Keratinocyte (primary cell): ENCODE results near the gene LINC00237. TPM values are rescaled to one million over a fixed set of nuclear protein-coding genes. Genes with fewer than 3 reads are reported as not detected.

Experiments used
- DNase-seq: peaks from one replicate; pipeline ENCODE4 v3.0.0-alpha.2; 2011; ENCODE audit warnings: low read depth, missing footprints, low spot score
- FAIRE-seq: peaks from 2 replicates; lab custom pipeline; 2011; peaks lifted over from hg19 to GRCh38; lab: Jason Lieb, UNC
- H2AFZ ChIP-seq: 2 replicates; pipeline ENCODE4 v1.6.0; 2012; ENCODE audit warnings: low read length, control low read depth, inconsistent platforms; ENCODE audit not compliant: control insufficient read depth
- H3K27ac ChIP-seq: 2 replicates; pipeline ENCODE4 v1.5.1; 2011; ENCODE audit warnings: low read length; ENCODE audit not compliant: control insufficient read depth, insufficient read depth
- H3K27me3 ChIP-seq: 3 replicates; pipeline ENCODE4 v1.6.0; 2011; ENCODE audit warnings: low read length; ENCODE audit not compliant: control insufficient read depth, insufficient read depth; ENCODE audit errors: extremely low read depth
- H3K36me3 ChIP-seq, 2 experiments: 2 replicates in 1 of 2; 3 replicates in 1 of 2; pipeline ENCODE4 v1.5.1; 2011; ENCODE audit warnings: low read length in 2 of 2, mild to moderate bottlenecking in 1 of 2; ENCODE audit not compliant: control insufficient read depth in 2 of 2, insufficient read depth in 2 of 2; ENCODE audit errors: extremely low read depth in 1 of 2
- H3K4me1 ChIP-seq: 3 replicates; pipeline ENCODE4 v1.5.1; 2011; ENCODE audit warnings: low read length; ENCODE audit not compliant: control insufficient read depth, insufficient read depth; ENCODE audit errors: extremely low read depth
- H3K4me2 ChIP-seq: 3 replicates; pipeline ENCODE4 v1.6.0; 2011; ENCODE audit warnings: low read depth, low read length; ENCODE audit not compliant: control insufficient read depth, insufficient read depth; ENCODE audit errors: extremely low read depth
- H3K4me3 ChIP-seq, 3 experiments: fragments of 200-600 bp in 1 of 3; sonication (generic) in 1 of 3; 2 replicates in 2 of 3; 3 replicates in 1 of 3; pipeline ENCODE4 v1.5.1; 2011 to 2016; ENCODE audit warnings: low read length in 3 of 3, mild to moderate bottlenecking in 3 of 3, control low read depth in 2 of 3, inconsistent platforms in 1 of 3, low read depth in 1 of 3, mixed read lengths in 1 of 3, mixed run types in 1 of 3, moderate library complexity in 1 of 3; ENCODE audit not compliant: control insufficient read depth in 2 of 3, insufficient read depth in 2 of 3; ENCODE audit errors: extremely low read depth in 1 of 3
- H3K79me2 ChIP-seq: 2 replicates; pipeline ENCODE4 v1.6.0; 2012; ENCODE audit warnings: low read length; ENCODE audit not compliant: control insufficient read depth, insufficient read depth
- H3K9ac ChIP-seq: 3 replicates; pipeline ENCODE4 v1.6.0; 2011; ENCODE audit warnings: low read length; ENCODE audit not compliant: control insufficient read depth, insufficient read depth; ENCODE audit errors: extremely low read depth
- H3K9me1 ChIP-seq: 3 replicates; pipeline ENCODE4 v1.6.0; 2011; ENCODE audit warnings: low read length; ENCODE audit not compliant: control insufficient read depth, insufficient read depth; ENCODE audit errors: extremely low read depth
- H3K9me3 ChIP-seq: 2 replicates; pipeline ENCODE4 v1.5.1; 2012; ENCODE audit warnings: low read depth, low read length; ENCODE audit not compliant: control insufficient read depth
- H4K20me1 ChIP-seq: 3 replicates; pipeline ENCODE4 v1.6.0; 2011; ENCODE audit warnings: low read length; ENCODE audit not compliant: control insufficient read depth, insufficient read depth; ENCODE audit errors: extremely low read depth
- EZH2 ChIP-seq: IDR thresholded peaks from one replicate; pipeline ENCODE4 v1.6.1; 2012; ENCODE audit warnings: inconsistent platforms, mild to moderate bottlenecking, low read length, moderate library complexity
- dilution Hi-C: fragments of 300-500 bp; cut with MboI; formaldehyde crosslinking; loops from one replicate; pipeline ENCODE4 v1.7.0; 2020; ENCODE audit warnings: low sequenced_read_pairs; ENCODE audit not compliant: extremely low pct_ligation_motif_present
- polyA plus RNA-seq, 5 experiments: library from polyadenylated mRNA; depleted of rRNA in 3 of 5; stranded (reverse) in 3 of 5; stranded (forward) in 1 of 5; unstranded in 1 of 5; fragments of >200 nt; gene quantifications; 1 replicate in 1 of 5; 2 replicates in 3 of 5; 3 replicates in 1 of 5; pipeline versions ENCODE4 v1.2.1 to v1.2.3, GENCODE V29; 2011 to 2012; ENCODE audit warnings: missing spikeins in 2 of 5, low read depth in 1 of 5, low replicate concordance in 1 of 5
- TF ChIP-seq, protein P1 (sequence below), 3 experiments: IDR thresholded peaks in 1 of 3; conservative IDR thresholded peaks in 1 of 3; optimal IDR thresholded peaks in 1 of 3; 2 replicates in 2 of 3; 3 replicates in 1 of 3; pipeline versions ENCODE3 to v1.5.1; 2011; ENCODE audit warnings: low read length in 3 of 3, mild to moderate bottlenecking in 3 of 3, moderate library complexity in 2 of 3, control low read depth in 1 of 3, inconsistent platforms in 1 of 3; ENCODE audit not compliant: insufficient read depth in 2 of 3; ENCODE audit errors: extremely low read depth in 1 of 3

The LINC00237 gene
- polyA plus RNA-seq, 1 donor (not counting 4 experiments of a cell fraction or from before 2014, with no cell fraction given), result not detected

DNA sequence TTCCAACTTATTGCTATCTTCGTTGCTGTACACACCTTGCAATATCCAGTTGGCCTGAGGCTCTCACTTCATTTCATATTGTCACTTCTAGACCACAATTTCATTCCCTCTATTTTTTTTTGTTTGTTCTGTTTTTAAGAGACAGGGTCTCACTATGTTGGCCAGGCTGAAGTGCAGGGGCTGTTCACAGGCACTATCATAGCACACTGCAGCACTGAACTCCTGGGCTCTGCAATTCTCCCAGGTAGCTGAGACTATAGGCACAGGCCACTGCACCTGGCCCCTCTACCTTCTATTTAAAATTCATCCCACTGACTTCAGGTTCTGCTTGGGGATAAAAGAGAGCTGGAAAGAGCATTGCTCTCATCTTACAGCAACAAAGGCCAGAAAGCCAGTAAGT is 4.7 kb upstream of the LINC00237 start:
- dilution Hi-C loops, result no loop called here
- no peaks in the 10 kb centered on the region for H3K36me3 ChIP-seq
- H3K4me2 ChIP-seq, result no peak overlapping the region
- no peak overlapping the region for H3K27ac ChIP-seq
- DNase-seq (no peak), FAIRE-seq (no peak)
- no peaks in the 10 kb centered on the region for H3K79me2 ChIP-seq
- TF ChIP-seq, protein P1, sequence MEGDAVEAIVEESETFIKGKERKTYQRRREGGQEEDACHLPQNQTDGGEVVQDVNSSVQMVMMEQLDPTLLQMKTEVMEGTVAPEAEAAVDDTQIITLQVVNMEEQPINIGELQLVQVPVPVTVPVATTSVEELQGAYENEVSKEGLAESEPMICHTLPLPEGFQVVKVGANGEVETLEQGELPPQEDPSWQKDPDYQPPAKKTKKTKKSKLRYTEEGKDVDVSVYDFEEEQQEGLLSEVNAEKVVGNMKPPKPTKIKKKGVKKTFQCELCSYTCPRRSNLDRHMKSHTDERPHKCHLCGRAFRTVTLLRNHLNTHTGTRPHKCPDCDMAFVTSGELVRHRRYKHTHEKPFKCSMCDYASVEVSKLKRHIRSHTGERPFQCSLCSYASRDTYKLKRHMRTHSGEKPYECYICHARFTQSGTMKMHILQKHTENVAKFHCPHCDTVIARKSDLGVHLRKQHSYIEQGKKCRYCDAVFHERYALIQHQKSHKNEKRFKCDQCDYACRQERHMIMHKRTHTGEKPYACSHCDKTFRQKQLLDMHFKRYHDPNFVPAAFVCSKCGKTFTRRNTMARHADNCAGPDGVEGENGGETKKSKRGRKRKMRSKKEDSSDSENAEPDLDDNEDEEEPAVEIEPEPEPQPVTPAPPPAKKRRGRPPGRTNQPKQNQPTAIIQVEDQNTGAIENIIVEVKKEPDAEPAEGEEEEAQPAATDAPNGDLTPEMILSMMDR (optimal IDR thresholded peaks at IDR 0.05 in 1 of 3, IDR thresholded peaks at IDR 0.05 in 1 of 3, conservative IDR thresholded peaks at IDR 0.05 in 1 of 3; ENCODE audit: extremely low read depth in 1 of 3, insufficient read depth in 2 of 3, low read length in 3 of 3), result no peak
- TF ChIP-seq EZH2, result no peak
- H3K9me1 ChIP-seq, result no peaks in the 10 kb centered on the region
- peaks cover 34% of the 10 kb centered on the region for H3K27me3 ChIP-seq
- H3K9me3 ChIP-seq, result no peaks in the 10 kb centered on the region
- H2AFZ ChIP-seq, result no peak overlapping the region
- no peak overlapping the region for H3K9ac ChIP-seq
- no peak overlapping the region for H3K4me3 ChIP-seq
- H4K20me1 ChIP-seq, result no peaks in the 10 kb centered on the region
- no peaks in the 10 kb centered on the region for H3K4me1 ChIP-seq

DNA sequence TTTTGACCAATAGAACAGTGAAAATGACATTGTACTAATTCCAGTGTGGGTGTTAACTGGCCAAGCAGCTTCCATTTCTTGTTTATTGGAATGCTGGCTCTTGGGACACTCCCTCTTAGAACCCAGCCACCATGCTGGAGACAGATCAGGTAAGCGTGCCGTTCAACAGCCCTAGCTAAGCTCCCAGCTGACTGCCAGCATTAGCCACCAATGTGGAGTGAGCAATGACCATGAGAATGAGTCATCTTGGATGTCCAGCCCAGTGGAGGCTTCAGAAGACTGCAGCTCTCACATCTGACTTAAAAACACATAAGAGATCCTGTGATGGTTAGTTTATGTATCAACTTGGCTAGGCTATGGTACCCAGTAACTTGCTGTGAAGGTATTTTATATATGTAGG is 3.0 kb upstream of the LINC00237 start:
- H3K4me1 ChIP-seq, result no peaks in the 10 kb centered on the region
- no peak for DNase-seq
- H4K20me1 ChIP-seq, result no peaks in the 10 kb centered on the region
- no peaks in the 10 kb centered on the region for H3K79me2 ChIP-seq
- H3K27ac ChIP-seq, result no peak overlapping the region
- H3K9me1 ChIP-seq, result no peaks in the 10 kb centered on the region
- H3K36me3 ChIP-seq, result no peaks in the 10 kb centered on the region
- dilution Hi-C loops, result no loop called here
- H3K4me3 ChIP-seq, result no peak overlapping the region
- H2AFZ ChIP-seq, result no peak overlapping the region
- TF ChIP-seq, protein P1 (optimal IDR thresholded peaks at IDR 0.05 in 1 of 3, IDR thresholded peaks at IDR 0.05 in 1 of 3, conservative IDR thresholded peaks at IDR 0.05 in 1 of 3; ENCODE audit: extremely low read depth in 1 of 3, insufficient read depth in 2 of 3, low read length in 3 of 3), result no peak
- no peak for TF ChIP-seq EZH2
- FAIRE-seq, result no peak
- H3K27me3 ChIP-seq, result peaks cover 48% of the 10 kb centered on the region
- no peak overlapping the region for H3K4me2 ChIP-seq
- no peaks in the 10 kb centered on the region for H3K9me3 ChIP-seq
- no peak overlapping the region for H3K9ac ChIP-seq
